ENCODE measurements around the gene PHRF1. TPM values are rescaled to one million over a fixed set of nuclear protein-coding genes. Genes with fewer than 3 reads are reported as not detected.

PHRF1 gene
- total and polyA plus RNA-seq, 9 of the 15 experiments (the other 6 are each of a cell fraction or from before 2014, with no cell fraction given): 0.07 to 37.2 (median 7.7) TPM

DNA sequence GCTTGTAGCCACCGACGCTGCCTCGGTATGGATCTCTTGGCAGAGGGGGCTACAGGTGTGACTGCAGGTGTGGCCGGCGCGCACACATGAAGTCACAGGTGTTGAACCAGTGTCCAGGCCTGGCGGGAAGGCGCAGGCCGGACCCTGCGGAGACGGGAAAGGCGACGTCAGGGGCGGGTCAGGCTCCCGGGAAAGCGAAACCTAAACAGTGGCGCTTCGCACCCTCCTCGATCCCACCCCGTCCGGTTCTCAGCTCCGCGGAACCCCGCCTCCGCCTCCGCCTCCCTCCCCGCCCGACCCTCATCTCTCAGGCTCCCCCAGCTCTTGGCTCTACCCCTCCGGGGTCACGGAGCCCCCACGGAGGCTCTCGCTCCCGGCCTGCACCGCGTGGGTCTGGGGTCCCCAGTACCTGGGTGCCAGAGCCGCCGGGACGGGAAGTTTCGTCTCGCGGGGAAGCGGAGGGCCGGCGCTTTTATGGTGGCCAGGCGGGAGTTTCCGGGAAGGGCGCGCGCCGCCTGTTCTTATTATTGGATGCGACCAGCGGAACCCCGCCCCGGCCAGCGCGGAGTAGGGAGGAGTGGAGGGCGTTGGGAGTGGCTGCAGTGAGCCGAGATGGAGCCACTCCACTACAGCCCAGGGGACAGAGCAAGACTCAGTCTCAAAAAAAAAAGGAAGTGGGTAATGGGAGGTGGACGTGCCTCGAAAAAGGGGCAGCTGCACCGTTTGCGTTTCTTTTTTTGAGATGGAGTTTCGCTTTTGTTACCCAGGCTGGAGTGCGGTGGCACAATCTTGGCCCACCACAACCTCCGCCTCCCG is 39.4 kb downstream of the PHRF1 start, which contains the start of gene IRF7 (continued):
- TF ChIP-seq, protein P1, sequence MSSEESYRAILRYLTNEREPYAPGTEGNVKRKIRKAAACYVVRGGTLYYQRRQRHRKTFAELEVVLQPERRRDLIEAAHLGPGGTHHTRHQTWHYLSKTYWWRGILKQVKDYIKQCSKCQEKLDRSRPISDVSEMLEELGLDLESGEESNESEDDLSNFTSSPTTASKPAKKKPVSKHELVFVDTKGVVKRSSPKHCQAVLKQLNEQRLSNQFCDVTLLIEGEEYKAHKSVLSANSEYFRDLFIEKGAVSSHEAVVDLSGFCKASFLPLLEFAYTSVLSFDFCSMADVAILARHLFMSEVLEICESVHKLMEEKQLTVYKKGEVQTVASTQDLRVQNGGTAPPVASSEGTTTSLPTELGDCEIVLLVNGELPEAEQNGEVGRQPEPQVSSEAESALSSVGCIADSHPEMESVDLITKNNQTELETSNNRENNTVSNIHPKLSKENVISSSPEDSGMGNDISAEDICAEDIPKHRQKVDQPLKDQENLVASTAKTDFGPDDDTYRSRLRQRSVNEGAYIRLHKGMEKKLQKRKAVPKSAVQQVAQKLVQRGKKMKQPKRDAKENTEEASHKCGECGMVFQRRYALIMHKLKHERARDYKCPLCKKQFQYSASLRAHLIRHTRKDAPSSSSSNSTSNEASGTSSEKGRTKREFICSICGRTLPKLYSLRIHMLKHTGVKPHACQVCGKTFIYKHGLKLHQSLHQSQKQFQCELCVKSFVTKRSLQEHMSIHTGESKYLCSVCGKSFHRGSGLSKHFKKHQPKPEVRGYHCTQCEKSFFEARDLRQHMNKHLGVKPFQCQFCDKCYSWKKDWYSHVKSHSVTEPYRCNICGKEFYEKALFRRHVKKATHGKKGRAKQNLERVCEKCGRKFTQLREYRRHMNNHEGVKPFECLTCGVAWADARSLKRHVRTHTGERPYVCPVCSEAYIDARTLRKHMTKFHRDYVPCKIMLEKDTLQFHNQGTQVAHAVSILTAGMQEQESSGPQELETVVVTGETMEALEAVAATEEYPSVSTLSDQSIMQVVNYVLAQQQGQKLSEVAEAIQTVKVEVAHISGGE (CRISPR knock-in tag; IDR thresholded peaks at IDR 0.05): peak in 1 of 3 experiments; percentile 86; a peak in 2 of 6 replicates
- TF ChIP-seq, protein P2, sequence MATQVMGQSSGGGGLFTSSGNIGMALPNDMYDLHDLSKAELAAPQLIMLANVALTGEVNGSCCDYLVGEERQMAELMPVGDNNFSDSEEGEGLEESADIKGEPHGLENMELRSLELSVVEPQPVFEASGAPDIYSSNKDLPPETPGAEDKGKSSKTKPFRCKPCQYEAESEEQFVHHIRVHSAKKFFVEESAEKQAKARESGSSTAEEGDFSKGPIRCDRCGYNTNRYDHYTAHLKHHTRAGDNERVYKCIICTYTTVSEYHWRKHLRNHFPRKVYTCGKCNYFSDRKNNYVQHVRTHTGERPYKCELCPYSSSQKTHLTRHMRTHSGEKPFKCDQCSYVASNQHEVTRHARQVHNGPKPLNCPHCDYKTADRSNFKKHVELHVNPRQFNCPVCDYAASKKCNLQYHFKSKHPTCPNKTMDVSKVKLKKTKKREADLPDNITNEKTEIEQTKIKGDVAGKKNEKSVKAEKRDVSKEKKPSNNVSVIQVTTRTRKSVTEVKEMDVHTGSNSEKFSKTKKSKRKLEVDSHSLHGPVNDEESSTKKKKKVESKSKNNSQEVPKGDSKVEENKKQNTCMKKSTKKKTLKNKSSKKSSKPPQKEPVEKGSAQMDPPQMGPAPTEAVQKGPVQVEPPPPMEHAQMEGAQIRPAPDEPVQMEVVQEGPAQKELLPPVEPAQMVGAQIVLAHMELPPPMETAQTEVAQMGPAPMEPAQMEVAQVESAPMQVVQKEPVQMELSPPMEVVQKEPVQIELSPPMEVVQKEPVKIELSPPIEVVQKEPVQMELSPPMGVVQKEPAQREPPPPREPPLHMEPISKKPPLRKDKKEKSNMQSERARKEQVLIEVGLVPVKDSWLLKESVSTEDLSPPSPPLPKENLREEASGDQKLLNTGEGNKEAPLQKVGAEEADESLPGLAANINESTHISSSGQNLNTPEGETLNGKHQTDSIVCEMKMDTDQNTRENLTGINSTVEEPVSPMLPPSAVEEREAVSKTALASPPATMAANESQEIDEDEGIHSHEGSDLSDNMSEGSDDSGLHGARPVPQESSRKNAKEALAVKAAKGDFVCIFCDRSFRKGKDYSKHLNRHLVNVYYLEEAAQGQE (IDR thresholded peaks at IDR 0.05; ENCODE audit: borderline replicate concordance): no peak
- TF ChIP-seq, protein P2 (CRISPR knock-in tag; IDR thresholded peaks at IDR 0.05; ENCODE audit: low read depth): 0 out of 2 replicates have a peak, but pooled peaks have one; percentile 12
- no peak for TF ChIP-seq ATF1 (CRISPR knock-in tag; IDR thresholded peaks at IDR 0.05)
- peak; percentile 50 for TF ChIP-seq ATF1 (tag; IDR thresholded peaks at IDR 0.05)
- no peak for TF ChIP-seq RFX1 (IDR thresholded peaks at IDR 0.05)
- TF ChIP-seq, protein P3, sequence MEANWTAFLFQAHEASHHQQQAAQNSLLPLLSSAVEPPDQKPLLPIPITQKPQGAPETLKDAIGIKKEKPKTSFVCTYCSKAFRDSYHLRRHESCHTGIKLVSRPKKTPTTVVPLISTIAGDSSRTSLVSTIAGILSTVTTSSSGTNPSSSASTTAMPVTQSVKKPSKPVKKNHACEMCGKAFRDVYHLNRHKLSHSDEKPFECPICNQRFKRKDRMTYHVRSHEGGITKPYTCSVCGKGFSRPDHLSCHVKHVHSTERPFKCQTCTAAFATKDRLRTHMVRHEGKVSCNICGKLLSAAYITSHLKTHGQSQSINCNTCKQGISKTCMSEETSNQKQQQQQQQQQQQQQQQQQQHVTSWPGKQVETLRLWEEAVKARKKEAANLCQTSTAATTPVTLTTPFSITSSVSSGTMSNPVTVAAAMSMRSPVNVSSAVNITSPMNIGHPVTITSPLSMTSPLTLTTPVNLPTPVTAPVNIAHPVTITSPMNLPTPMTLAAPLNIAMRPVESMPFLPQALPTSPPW (CRISPR knock-in tag; IDR thresholded peaks at IDR 0.05): peak; percentile 86
- TF ChIP-seq L3MBTL2 (IDR thresholded peaks at IDR 0.05): peak; percentile 66; the same call in 1 of the 2 replicates
- TF ChIP-seq ZNF143 (CRISPR knock-in tag; IDR thresholded peaks at IDR 0.05): no peak
- TF ChIP-seq ELF1 (tag; IDR thresholded peaks at IDR 0.05): peak; percentile 75; the same call in 1 of the 2 replicates
- peak in 1 of 2 experiments; percentile 18; a peak in 1 of 4 replicates for TF ChIP-seq FOXK2 (conservative IDR thresholded peaks at IDR 0.05 in 1 of 2, IDR thresholded peaks at IDR 0.05 in 1 of 2; ENCODE audit: low read depth in 2 of 2)
- 0 out of 4 replicates have a peak, but pooled peaks of 1 of the 2 experiments have one; percentile 38 for TF ChIP-seq SIN3A (IDR thresholded peaks at IDR 0.05; ENCODE audit: borderline replicate concordance in 2 of 2, control insufficient read depth in 1 of 2, low read depth in 2 of 2, low read length in 2 of 2)

All from K562 (cell line).